Left cardiac atrium (tissue), 4 donors: ENCODE data around the gene ARHGEF2. TPM values are rescaled to one million over a fixed set of nuclear protein-coding genes. Genes with fewer than 3 reads are reported as not detected.

Experiments
- ATAC-seq, 2 donors: fragments of 200-7000 bp; cut with Tn5 transposase; one replicate each; pipeline ENCODE4 v1.9.1; 2020; ENCODE audit warnings: mild to moderate bottlenecking in 2 of 2, moderate library complexity in 2 of 2
- DNase-seq: peaks from one replicate; pipeline ENCODE4 v3.0.0-alpha.2; 2020
- intact Hi-C, 2 donors: fragments of 100-400 bp; cut with DNase I; formaldehyde crosslinking; loops; one replicate each; pipeline versions ENCODE4 v1.14.1 to v1.15.1; 2022 to 2023
- long read RNA-seq: library from polyadenylated mRNA; unstranded; transcript quantifications from one replicate; pipeline ENCODE4 v2.0.0, GENCODE V29; 2021
- total RNA-seq, 2 donors: library from RNA; stranded (reverse); fragmentation: NEBNext Ultra II Directional; extraction: Animal tissue kit (Norgen Biotek cat#: 25700); gene quantifications; one replicate each; pipeline ENCODE4 v1.2.1, GENCODE V29; 2021
- donor health status: DM: no; HTN: yes; CAD: no.
- donor health status: DM: no; HTN: yes; CAD: no; lungs with severe emphysema.
- donor health status: DM: yes; HTN: yes; CAD: no.
- donor health status: Dilated cardiomyopathy.

The ARHGEF2 gene
- total RNA-seq = 10 to 100 TPM; 63.4 to 70.8 TPM
- long read RNA-seq, partial matches to known transcripts = 2 of 9 reads
- long read RNA-seq, other reads (novel, unspliced or antisense) = 7 of 9 reads

- peak; percentile 70 to 80 for ATAC-seq
- peak; percentile 89 for DNase-seq
- intact Hi-C loops = loop anchor here in 1 of 2 donors (5.0 kb wide), 1 partner anchor 36 kb away; the partner anchor contains the start of gene RXFP4
Measured at GRCh38 chr1:155978325-155978972, at the start of gene ARHGEF2. TSS of gene ARHGEF2 (minus strand) at chr1:155978547. CDS start at chr1:155978427, 120 bp downstream.

- intact Hi-C loops = no loop called here
- no peak for ATAC-seq
- DNase-seq = no peak
Measured at GRCh38 chr1:156026588-156026987, 48.2 kb upstream of the ARHGEF2 start.

- intact Hi-C loops = no loop called here
- DNase-seq (peak; percentile 37), ATAC-seq (peak; percentile 63)
Measured at GRCh38 chr1:156025876-156026275, 47.5 kb upstream of the ARHGEF2 start.

DNA sequence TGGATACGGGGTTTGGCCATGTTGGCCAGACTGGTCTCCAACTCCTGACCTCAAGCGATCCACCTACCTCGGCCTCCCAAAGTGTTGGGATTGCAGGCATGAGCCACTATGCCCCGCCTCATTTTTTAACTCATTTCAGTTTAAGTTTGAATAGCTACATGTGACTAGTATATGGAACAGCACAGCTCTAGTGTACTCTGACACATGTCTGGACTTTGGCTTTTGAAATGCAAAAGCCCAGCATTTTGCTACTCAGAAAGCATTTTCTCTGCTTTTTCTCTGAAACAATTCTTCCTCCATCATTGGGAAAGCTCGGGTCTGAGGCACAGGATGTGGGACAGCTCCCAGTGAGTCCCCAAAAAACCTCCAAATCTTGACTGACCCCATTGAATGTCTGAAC is 46.5 kb upstream of the ARHGEF2 start:
- ATAC-seq (no peak), DNase-seq (no peak)
- intact Hi-C loops = no loop called here

GRCh38 chr1:156021954-156022353 is 43.6 kb upstream of the ARHGEF2 start:
- intact Hi-C loops = no loop called here
- ATAC-seq = no peak
- DNase-seq = no peak

- intact Hi-C loops = no loop called here
- no peak for ATAC-seq
- no peak for DNase-seq
Measured at GRCh38 chr1:156021093-156021428, 42.7 kb upstream of the ARHGEF2 start.

DNA sequence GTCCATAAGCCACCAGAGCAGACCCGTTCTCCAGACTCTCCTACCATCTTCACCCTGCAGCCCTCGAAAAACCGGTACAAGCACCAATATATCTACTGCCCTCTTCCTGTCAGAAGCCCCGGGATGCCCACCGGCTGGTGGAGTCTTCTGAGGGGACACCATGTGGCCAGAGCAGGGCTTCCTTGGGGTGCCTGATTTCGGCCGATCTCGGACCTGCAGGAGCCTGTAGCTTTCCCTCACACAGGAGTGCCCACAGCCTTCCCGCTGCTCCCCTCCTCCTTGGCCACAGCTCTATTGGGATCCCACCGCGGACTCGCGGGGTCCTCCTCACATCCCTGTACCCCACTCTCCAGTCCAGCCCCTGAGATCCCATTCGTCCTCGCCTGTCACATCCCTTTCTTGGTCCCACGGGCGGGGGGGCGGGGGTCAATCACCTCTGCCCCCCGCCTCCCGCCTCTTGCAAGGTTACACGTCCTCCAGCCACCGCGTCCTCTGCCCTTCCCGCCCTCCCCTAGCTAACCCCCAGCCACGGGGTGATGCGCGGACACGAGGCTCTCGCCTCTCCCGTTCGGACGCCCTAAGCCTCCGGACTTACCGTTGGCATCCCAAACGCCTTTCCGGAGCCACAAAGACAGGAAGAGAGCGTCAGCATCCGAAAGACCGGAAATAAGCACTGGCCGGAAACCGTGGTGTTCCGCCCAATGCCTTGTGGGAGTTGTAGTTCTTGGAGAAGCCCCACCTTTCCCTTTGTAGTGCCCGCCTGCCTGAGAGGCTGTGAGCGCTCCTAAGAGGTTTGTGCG is 42.1 kb upstream of the ARHGEF2 start, which contains the start of gene SSR2:
Gene SSR2 (minus strand): TSS at position 659 of the 800 bp plus-strand sequence. CDS start 784 bp downstream, outside the sequence.
- intact Hi-C loops = no loop called here
- peak; percentile 98 to 99 for ATAC-seq

DNA sequence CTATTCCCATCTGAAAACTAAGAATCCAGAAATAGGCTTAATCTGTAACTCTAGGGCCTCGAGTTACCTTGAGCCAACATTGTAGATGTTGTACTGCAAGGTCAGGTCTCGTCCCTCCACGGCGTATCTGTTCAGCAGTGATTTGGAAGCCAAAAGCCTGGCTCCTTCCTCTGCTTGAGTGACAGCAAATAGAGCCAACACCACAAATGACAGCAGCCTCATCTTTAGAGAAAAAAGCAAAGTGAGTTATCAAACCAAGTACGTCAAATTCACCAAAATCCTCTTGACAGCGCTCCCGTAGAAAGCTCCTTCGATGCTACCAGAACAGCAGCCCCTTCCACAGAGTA is 41.6 kb upstream of the ARHGEF2 start:
- intact Hi-C loops = no loop called here
- no peak for ATAC-seq
- DNase-seq = no peak

More for the DNA sequence above, 42.1 kb upstream of the ARHGEF2 start, which contains the start of gene SSR2:
- DNase-seq = peak; percentile 91

- DNase-seq (no peak), ATAC-seq (no peak)
- intact Hi-C loops = no loop called here
Measured at GRCh38 chr1:156014829-156015228, 36.5 kb upstream of the ARHGEF2 start.

DNA sequence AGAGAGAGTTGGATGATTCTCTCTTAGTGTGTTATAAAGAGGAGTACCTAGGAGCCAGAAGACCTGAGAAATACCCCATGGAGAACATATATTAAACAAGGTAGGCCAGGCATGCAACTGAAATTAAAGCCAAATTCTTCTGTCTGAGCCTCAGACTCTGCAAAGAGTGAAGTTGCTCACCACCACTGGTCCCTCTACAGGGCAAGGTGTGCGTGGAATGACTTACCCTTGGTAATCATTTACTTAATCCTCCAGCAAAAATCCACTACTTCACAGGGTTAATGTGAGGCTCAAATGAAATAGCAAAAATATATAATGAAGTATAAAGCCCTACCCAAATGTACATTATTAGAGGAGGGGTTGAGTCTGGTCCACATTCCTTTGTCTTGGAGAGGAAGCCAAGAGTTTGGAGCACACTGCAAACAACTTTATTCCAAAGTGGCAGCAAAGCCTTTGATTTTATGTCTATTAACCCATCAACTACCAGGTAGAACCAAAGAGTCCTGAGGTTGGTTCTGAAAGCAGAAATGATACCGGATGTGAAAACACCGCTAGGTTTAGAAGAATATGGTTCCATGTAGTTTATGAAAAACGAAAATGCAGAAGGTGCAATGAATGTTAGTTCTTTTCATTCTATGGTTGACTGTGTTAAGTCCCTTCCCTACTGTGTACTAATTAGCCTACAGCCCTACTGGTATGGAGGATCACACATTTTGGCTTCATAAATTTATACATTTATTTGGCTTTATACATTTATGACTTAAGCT is 33.9 kb upstream of the ARHGEF2 start:
- no peak for DNase-seq
- ATAC-seq = no peak
- intact Hi-C loops = no loop called here

GRCh38 chr1:156009404-156009803 is 31.1 kb upstream of the ARHGEF2 start:
- DNase-seq (no peak), ATAC-seq (no peak)
- intact Hi-C loops = no loop called here

DNA sequence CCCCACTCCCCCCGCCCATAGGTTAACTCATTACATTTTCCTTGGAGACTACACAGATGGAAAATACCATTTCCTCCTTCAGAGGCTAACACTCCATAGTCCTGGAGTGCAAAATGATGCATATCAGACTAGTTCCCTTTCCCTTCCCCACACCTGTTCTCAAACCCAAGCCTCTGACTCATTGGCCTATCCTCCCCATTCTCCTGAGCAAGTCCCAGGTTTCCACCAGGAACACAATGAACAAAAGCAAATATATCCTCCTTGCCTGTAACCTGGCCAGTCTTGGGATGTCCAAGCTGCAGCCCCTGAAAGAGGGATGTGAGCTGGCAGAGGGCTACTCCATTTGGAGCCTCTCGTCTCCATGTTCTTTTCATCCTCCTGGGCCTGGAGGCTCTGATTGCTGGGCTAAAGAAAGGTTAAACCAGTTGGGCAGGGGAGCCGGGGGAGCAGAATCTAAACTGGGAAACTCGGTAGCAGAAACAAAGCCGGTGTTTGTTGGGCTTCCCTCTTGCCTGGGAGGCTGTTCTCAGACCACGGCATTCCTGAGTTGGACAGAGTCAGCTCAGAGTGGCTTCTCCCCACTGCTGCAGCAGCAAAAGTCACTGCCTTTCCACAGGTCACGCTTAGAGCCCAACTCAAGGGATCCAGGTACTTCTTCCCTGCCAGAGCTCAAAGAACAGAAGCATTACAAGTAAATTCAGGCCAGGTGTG is 28.5 kb upstream of the ARHGEF2 start:
- intact Hi-C loops = no loop called here
- no peak for DNase-seq
- no peak for ATAC-seq

GRCh38 chr1:156004843-156005584 is 26.7 kb upstream of the ARHGEF2 start:
- intact Hi-C loops = no loop called here
- ATAC-seq (peak; percentile 7 to 18), DNase-seq (no peak)

DNA sequence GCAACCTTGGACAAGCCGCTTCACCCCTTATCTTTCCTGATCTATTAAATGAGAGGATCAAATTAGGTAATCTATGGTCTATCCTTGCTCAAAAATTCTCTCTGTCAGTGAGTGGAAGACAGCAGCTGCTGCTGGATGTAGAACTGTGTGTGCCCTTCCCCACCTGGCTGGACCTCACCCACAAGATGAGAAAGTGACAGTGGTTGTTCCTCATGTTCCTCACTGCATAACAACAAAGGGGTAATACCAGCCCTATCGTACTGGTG is 25.5 kb upstream of the ARHGEF2 start:
- intact Hi-C loops = no loop called here

DNA sequence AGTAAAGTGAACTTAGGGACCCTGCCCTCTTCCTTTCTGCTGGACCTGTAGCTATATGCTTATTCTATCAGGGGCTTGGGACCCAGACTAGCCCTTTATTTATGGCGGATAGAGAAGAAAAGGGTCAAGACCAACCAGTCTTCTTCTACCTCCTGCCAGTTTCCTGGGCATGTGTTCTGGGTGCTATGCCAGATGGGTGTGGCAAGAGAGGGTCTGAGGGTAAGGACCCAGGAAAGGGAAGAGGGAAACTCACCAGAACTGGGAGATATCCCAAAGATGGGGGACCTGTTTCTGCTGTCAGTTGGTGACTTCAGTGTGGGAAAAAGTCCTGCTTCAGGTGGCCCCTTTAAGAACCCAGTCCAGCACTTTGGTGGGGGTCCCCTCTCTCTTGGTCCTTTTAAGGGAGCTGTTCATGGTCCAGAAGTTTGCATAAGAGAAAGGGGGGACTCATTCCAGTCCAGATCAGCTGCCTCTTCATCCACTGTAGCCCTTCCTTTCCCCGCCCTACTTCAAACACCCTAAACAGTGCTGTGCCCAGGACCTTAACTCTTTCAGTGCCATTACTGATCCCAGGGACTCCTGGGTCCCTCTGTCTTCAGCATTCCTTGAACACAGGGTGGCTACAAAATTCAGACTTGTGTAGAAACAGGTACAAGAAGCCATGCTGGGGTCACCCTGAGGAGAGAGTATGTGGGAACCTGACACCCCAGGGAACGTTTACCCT is 24.0 kb upstream of the ARHGEF2 start:
- intact Hi-C loops = no loop called here
- ATAC-seq (peak in 1 of 2 donors; percentile 31), DNase-seq (no peak)

More for the DNA sequence above, 25.5 kb upstream of the ARHGEF2 start:
- no peak for DNase-seq
- ATAC-seq = no peak

DNA sequence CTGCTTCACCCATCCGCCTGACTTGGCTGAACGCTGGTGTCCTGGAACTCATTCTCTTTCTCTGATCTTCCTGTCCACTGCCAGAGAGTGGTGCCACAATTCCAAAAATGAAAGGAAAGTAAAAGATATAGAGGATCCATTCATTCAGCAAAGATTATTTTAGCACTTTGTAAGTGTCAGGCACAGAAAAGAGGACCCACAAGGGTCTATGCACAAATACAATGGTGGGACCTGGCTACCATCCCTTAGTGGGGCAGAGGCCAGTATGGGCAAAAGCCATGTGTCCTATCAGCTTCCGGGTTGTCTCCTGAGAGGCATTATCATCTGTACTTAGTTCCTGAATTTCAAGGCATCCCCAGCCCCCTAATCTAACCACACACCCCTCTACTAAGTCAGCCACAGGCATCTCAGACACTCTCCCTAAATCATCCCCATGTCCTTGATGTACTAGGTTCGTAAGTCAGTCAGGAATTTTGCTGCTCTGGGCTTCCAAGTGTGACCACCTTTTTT is 23.4 kb upstream of the ARHGEF2 start:
- DNase-seq = no peak
- ATAC-seq = peak in 1 of 2 donors; percentile 39
- intact Hi-C loops = no loop called here

DNA sequence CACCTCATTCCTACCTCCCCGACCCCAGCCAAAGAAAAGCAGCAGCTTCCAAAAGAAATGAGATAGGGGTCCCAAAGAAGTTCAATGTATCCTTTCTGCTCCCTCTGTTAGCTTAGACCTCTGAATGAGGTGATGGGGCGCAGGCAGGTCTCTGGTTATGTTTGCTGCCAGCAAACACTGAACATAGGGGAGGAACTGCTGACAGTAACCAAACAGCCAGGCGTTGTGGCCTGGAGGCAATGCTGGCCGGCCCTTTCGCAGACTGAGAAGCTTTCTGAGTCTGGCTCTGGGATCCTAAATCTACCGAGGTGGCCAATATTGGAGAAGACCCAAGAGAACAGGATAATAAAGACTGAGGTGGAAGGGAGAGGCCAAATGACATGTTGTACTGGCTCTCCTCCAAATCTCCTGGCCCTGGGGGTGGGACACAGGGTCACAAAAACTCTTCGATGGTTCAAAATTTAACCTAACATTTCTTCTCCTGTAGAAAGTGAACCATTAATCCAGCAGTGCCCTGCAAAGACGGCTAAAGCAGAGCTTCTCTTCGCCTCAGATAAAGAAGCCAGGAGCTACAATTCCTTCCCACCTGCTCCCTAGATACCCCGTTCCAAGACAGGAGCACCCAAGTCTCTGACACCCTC is 22.8 kb upstream of the ARHGEF2 start:
- ATAC-seq (no peak), DNase-seq (no peak)
- intact Hi-C loops = no loop called here
